Prostate gland (tissue), 2 donors: ENCODE measurements around the gene GFRA1.

Source experiments
- POLR2A ChIP-seq: fragments of 450-650 bp; IDR thresholded peaks from one replicate; pipeline ENCODE4 v1.6.1; 2016; ENCODE audit warnings: antibody characterized with exemption, mild to moderate bottlenecking
- POLR2AphosphoS5 ChIP-seq: sonication (generic); formaldehyde crosslinking; IDR thresholded peaks from one replicate; pipeline ENCODE4 v1.6.1; 2017; ENCODE audit warnings: antibody characterized with exemption
- TF ChIP-seq, protein P1 (sequence below), 4 experiments: fragments of 200-600 bp in 2 of 4; fragments of 450-650 bp in 2 of 4; sonication (generic) in 2 of 4; IDR thresholded peaks; 1 replicate in 3 of 4; 2 replicates in 1 of 4; pipeline ENCODE4 v1.5.1; 2016 to 2019; ENCODE audit warnings: antibody characterized with exemption in 4 of 4, mild to moderate bottlenecking in 2 of 4, moderate library complexity in 2 of 4

DNA sequence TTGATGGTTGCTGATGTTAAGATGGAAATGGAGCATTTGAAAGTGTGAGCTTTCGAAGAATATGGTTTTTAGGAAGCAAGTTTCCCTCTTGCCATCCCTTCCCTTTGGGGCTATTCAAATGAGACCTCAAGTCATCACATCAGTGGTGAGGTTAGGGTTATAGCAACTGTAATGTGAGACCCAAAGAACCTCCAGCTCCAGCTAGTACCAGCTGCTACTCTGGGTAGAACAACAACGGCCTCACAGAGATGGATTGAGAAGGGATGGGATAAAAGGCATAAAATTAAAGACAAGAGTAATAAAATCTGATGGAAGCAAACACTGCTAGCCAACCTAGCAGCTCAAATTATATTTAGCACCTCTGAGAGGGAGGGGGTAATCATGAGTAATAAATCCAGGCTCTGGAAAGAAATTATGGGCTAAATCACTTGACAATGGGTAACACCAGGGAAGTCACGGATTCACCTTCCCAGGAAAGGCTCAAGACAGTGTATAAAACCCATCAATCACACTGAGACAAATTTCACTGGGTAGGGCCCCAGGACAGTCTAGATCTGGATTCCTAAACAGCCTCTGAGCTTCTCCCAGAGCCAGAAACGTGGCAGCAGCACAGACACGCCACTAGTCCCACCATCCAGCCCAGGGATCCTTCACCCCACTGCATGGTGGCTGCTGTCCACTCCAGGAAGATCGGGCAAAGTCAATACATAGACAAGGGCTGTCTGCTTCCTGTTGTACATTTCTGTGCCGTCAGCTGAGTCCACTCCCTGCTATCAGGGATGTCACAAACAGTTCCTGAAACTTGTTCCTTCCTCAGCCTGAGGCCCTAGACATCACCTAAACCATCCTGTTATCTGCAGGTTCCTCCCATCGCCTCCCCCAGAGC lies 151.1 kb downstream of the GFRA1 start:
- TF ChIP-seq, protein P1, sequence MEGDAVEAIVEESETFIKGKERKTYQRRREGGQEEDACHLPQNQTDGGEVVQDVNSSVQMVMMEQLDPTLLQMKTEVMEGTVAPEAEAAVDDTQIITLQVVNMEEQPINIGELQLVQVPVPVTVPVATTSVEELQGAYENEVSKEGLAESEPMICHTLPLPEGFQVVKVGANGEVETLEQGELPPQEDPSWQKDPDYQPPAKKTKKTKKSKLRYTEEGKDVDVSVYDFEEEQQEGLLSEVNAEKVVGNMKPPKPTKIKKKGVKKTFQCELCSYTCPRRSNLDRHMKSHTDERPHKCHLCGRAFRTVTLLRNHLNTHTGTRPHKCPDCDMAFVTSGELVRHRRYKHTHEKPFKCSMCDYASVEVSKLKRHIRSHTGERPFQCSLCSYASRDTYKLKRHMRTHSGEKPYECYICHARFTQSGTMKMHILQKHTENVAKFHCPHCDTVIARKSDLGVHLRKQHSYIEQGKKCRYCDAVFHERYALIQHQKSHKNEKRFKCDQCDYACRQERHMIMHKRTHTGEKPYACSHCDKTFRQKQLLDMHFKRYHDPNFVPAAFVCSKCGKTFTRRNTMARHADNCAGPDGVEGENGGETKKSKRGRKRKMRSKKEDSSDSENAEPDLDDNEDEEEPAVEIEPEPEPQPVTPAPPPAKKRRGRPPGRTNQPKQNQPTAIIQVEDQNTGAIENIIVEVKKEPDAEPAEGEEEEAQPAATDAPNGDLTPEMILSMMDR (IDR thresholded peaks at IDR 0.05), result no peak
- TF ChIP-seq POLR2A (no peak), POLR2AphosphoS5 (no peak)
